ENCODE data around the gene NOBOX. TPM values are rescaled to one million over a fixed set of nuclear protein-coding genes. Genes with fewer than 3 reads are reported as not detected.

Gene NOBOX
- total and polyA plus RNA-seq, 2 donors (not counting 1 experiment from before 2014, with no cell fraction given), result not detected

Small RNA genes lying within 50 kb of the gene (small RNA-seq; reads per million reads assigned to genes)
- gene RNU6ATAC40P (ENCODE audit: insufficient read length, low read depth, low replicate concordance), result not detected

Other genes with a start within 250 kb of the NOBOX start
- gene CTAGE4, start 220.2 kb downstream of the NOBOX start, total RNA-seq, result not detected in 2 replicates
- gene CTAGE4, start 220.2 kb downstream of the NOBOX start, polyA plus RNA-seq, result 0.09 and 0.12 TPM in 2 replicates
- gene ARHGEF35, start 207.9 kb downstream of the NOBOX start, total RNA-seq, result 2.1 and 4.2 TPM in 2 replicates
- 0.34 and 0.36 TPM in 2 replicates for gene ARHGEF35, start 207.9 kb downstream of the NOBOX start, polyA plus RNA-seq
- 0.10 TPM in 1 of 2 replicates, not detected in the other for gene OR2A42, start 164.1 kb downstream of the NOBOX start, total RNA-seq
- 0.13 and 0.31 TPM in 2 replicates for gene OR2A42, start 164.1 kb downstream of the NOBOX start, polyA plus RNA-seq
- gene OR2A7, start 138.9 kb downstream of the NOBOX start, total RNA-seq, result 1.3 and 2.7 TPM in 2 replicates
- 3.3 and 3.6 TPM in 2 replicates for gene OR2A7, start 138.9 kb downstream of the NOBOX start, polyA plus RNA-seq
- 1.3 and 1.4 TPM in 2 replicates for gene CTAGE8, start 134.4 kb downstream of the NOBOX start, total RNA-seq
- gene CTAGE8, start 134.4 kb downstream of the NOBOX start, polyA plus RNA-seq, result 0.91 TPM in 2 replicates
- not detected in 2 replicates for gene OR2A1, start 91.3 kb downstream of the NOBOX start, total RNA-seq
- 0.31 and 0.52 TPM in 2 replicates for gene OR2A1, start 91.3 kb downstream of the NOBOX start, polyA plus RNA-seq
- 6.9 and 7.9 TPM in 2 replicates for gene ARHGEF5, start 48.3 kb downstream of the NOBOX start, total RNA-seq
- 6.0 and 6.8 TPM in 2 replicates for gene ARHGEF5, start 48.3 kb downstream of the NOBOX start, polyA plus RNA-seq

Data from B cell (primary cell).